Measurements from ENCODE around the gene CAPZA2.
"Not testable (repeated sequence)": the region's sequence is repeated elsewhere in the genome, so short reads cannot be mapped to it uniquely, and the experiment has no call there.

Gene CAPZA2

DNA sequence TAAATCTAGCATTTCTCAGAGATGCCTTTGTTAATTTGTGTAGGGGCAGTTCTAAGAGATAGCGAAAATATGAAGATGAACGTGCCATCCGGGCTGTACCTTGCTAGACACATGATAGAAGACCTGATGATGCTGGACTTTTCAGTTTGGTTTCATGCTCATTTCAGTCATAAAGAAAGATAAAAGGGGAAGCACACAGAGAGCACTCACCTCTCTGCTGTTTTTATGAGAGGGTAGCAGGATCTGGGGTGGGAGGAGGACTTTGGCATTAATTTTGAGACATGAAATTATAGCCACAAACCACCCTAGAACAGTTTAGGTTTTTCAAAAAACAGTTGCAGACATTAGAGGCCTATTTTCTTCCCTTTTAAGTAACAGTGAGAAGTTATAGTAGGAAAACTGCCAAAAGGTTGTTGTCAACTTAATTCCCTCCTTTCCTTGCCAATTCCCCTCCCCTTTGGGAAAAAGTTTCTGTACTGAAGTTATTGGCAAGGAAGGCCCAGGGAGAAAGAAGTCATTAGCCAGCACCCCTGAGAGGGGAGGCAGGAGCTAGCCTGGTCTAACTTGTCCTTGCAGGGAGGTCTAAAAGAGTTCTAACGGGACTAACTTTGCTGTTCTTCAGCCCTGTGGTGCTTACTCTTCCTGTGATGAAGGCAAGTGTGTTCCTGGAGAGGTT lies 93.6 kb downstream of the CAPZA2 start:
- no peak for DNase-seq

DNA sequence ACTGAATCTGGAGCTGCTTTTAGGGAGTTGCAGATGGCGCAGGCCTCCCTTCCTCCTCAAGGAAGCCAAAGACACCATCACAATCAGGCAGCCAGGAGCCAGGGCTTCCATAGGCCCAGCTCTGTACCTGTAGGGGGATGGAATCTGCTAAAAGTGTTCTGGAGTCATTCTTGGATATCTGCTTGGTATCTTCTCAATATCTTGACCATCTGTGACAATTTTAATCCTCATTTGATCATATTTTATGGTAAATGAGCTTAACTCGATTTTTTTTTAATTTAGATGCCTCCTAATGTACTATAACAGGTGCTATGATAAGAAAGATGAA lies 94.1 kb downstream of the CAPZA2 start:
- DNase-seq: no peak

DNA sequence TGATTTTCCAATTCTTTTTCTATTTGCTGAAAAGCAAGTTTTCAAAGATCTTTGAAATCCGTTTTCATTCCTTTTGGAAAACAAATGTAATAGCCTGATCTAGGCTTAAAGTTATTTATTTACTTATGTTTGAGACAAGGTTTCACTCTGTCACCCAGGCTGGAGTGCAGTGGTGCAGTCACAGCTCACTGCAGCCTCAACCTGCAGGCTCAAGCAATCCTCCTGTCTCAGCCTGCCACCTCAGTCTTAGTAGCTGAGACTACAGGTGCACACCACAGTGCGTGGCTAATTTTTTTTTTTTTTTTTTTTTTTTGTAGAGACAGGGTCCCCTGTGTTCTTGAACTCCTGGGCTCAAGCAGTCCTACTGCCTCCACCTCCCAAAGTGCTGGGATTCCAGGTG lies 95.5 kb downstream of the CAPZA2 start:
- no peak for DNase-seq

- peak; percentile 26 for DNase-seq
Measured at GRCh38 chr7:116961966-116962673, 99.7 kb downstream of the CAPZA2 start.

GRCh38 chr7:116963234-116963633 lies 100.8 kb downstream of the CAPZA2 start:
- no peak for DNase-seq

DNA sequence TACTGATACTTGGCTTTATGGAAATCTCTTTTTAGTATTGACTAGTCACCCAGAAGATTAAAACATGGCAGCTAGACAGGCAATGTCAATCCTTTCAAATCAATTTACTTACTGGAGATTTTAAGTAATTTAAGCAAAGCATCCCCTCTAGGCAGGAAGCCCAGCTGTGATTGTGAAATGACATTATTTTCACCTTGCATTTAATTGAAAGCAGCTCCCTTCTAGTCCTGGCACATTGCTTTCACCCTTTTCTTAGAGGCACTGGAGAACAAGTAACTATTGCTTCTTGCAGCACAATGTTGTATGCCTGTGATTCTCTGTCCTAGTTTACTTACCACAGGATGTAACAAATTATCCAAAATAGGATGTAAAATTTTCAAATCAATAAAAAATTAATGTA lies 104.2 kb downstream of the CAPZA2 start:
- DNase-seq: no peak

GRCh38 chr7:116967254-116967922 lies 105.0 kb downstream of the CAPZA2 start:
- no peak for DNase-seq

DNA sequence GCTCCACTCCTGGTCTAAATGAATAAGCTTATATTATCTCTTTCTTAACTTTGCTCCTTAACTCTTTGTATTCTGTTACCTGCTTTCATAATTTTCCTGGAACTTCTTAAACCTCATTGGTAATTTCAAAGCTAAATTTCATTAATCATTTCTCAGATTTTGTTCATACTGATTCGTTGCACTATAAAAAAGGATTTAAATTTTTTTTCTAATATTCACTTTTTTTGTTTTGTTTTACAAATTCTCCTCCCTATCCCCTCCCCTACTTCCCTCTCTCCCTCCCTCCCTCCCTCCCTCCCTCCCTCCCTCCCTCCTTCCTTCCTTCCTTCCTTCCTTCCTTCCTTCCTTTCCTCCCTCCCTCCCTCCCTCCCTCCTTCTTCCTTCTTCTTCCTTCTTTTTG lies 105.6 kb downstream of the CAPZA2 start:
- no peak for DNase-seq

DNA sequence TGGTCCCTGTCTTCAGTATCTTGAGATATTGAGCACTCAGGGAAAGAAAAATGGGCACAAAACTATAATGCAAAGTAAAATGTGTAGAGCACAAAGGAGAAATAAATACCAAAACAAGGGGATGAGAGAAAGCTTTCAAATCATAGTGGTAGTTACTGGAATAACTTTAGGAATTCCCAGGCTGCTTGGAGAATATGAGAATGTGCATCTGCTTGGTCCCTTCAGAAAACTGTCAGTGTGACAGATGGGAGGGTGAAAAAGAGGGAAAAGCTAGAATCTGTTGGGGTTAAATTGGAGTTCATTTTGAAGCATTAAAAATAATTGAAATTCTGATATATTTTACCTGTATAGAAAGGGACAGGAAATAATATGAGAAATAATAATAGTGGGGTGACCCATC lies 106.2 kb downstream of the CAPZA2 start:
- no peak for DNase-seq

DNA sequence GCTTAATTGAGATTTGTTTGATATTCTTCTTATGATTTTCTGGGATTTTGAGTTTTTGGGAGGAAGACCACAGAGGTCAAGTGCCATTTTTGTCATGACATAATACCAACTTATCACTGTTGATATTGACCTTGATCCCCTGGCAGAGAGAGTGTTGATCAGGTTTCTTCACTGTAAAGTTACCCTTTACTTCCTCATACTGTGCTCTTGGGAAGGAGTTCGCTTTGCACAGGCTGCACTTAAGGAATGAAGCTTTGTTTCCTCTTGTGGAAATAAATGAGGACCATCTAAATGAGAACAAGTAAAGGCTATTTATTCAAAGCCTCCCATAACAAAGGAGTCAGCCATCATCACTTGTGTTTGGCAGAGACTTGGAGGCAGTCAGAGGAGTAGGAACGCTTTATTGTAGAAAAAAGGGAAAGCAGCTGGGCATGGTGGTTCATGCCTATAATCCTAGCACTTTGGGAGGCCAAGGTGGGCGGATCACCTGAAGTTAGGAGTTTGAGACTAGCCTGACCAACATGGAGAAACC lies 107.0 kb downstream of the CAPZA2 start:
- no peak for DNase-seq

DNA sequence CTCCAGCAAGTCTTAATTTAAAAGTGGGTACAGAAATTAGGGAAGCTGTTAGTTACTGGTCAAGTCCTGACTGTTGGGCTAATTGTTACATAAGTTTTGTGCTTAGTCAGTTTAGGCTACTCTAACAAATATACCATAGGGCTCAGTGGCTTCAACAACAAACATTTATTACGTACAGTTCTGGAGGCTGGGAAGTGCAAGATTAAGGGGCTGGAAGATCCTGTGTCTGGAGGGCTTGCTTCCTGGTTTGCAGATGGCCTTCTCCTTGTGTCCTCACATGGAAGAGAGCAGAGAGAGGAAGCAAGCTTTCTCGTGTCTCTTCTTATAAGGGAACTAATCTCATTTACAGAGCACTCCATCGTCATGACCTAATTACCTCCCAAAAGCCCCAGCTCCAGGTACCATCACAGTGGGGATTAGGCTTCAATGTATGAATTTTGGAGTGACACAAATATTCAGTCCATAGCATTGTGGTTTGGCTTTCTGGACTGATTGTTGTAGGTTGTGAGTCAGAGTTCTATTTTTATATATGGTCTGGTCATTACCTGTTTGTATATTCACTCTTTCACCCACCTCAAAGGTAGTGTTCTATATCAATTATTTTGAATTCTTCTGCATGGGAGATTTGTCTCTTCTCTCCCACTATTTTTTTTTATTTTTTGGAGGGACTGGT lies 108.0 kb downstream of the CAPZA2 start:
- no peak for DNase-seq

DNA sequence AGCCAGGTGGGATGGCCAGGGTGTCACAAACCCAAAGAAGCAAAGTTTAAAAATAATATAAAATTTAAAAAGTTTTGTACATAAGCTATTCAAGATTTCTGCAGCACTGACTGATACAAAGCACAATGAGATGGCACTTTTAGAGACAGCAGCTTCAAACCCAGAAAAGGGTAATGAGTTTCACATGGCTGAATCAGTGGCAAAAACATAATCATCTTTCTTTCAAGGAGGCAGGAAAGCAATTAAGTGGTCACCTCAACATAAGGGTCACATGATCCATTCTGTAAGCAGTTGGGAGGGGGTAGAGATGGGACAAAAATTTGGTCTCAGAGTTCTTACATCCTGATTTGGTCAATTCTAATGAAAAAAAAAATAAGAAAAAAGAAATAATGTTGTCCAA lies 108.8 kb downstream of the CAPZA2 start:
- not testable (repeated sequence) for DNase-seq

Measured in NCI-H526 treated with DMSO at 0.1 percent for 48 hours (cell line).